ENCODE results near the gene PLXDC2. TPM values are rescaled to one million over a fixed set of nuclear protein-coding genes. Genes with fewer than 3 reads are reported as not detected.

Gene PLXDC2
- total RNA-seq, 5 donors from 2014 or later (not counting 1 experiment from before 2014, with no cell fraction given) = 0.49 to 1.1 (median 0.56) TPM

DNA sequence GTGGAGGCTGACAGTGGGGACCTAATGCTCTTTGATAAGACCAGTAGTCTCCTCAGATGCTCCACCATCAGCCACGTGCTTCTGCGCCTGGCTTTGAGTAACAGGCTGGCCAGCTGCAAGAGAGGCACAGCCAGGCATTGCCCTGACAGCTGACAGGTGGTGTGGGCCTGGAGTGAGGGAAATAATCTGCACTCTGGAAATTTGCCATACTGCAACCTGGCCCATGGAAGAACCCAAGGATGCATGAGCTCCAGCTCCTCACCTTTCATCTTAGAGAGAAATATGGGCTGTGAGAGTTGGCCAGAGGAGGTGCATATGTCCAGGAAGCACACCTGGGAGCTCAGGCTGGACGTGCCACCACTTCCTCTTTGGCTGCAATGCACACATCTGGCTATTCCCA, 118.9 kb downstream of the PLXDC2 start:
- DNase-seq = no peak
- Mint-ChIP-seq H3K27ac (no peak overlapping the region), H3K4me3 (no peak overlapping the region), H3K27me3 (no peaks in the 10 kb centered on the region), H3K36me3 (no peaks in the 10 kb centered on the region), H3K9me3 (peaks cover 3 to 23% (median 6%) of the 10 kb centered on the region in 3 donors), H3K4me1 (no peaks in the 10 kb centered on the region)
- ATAC-seq (replicated peaks in 1 of 4) = no peak
- ChIA-PET POLR2A (no interaction called here), CTCF (no interaction called here)
- Histone ChIP-seq H3K4me3 (ENCODE audit: control insufficient read depth in 1 of 2, extremely low read depth in 1 of 2, low read length in 1 of 2) (no peak overlapping the region), H3K4me1 (ENCODE audit: control insufficient read depth in 1 of 2, extremely low read depth in 1 of 2, insufficient read depth in 2 of 2, low read length in 2 of 2) (no peaks in the 10 kb centered on the region), H3K9me3 (no peaks in the 10 kb centered on the region), H3K27me3 (replicated peaks in 1 of 2; ENCODE audit: control insufficient read depth in 2 of 2, extremely low read depth in 1 of 2, insufficient read depth in 2 of 2, low read length in 1 of 2) (no peaks in the 10 kb centered on the region), H3K27ac (ENCODE audit: low read length) (no peak overlapping the region), H3K36me3 (ENCODE audit: control insufficient read depth in 2 of 2, extremely low read depth in 1 of 2, insufficient read depth in 1 of 2, low read length in 1 of 2) (no peaks in the 10 kb centered on the region)
- 37% methylated on average over 3 of the region's 3 CpGs for WGBS (ENCODE audit: insufficient coverage)

DNA sequence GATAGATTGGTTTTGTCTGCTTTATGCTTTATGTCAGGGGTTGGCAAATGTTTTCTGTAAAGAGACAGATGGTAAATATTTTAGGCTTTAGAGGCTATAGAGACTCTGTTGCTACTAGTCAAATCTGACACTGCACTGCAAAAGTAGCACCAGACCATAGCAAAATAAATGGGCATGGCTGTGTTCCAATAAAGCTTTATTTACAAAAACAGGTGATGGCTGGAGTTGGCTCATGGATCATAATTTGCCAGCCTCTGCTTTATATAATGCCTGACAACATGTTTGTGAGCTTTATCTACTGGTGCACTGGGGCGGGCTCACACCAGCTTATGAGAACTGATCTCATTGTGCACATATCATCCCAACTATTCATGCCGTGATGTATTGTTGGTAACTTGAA, 120.1 kb downstream of the PLXDC2 start:
- Mint-ChIP-seq H3K27me3 (no peaks in the 10 kb centered on the region), H3K9me3 (peaks cover 3 to 23% (median 6%) of the 10 kb centered on the region in 3 donors), H3K36me3 (no peaks in the 10 kb centered on the region), H3K27ac (no peak overlapping the region), H3K4me3 (no peak overlapping the region), H3K4me1 (no peaks in the 10 kb centered on the region)
- Histone ChIP-seq H3K36me3 (ENCODE audit: control insufficient read depth in 2 of 2, extremely low read depth in 1 of 2, insufficient read depth in 1 of 2, low read length in 1 of 2) (no peaks in the 10 kb centered on the region), H3K4me1 (ENCODE audit: control insufficient read depth in 1 of 2, extremely low read depth in 1 of 2, insufficient read depth in 2 of 2, low read length in 2 of 2) (no peaks in the 10 kb centered on the region), H3K27me3 (replicated peaks in 1 of 2; ENCODE audit: control insufficient read depth in 2 of 2, extremely low read depth in 1 of 2, insufficient read depth in 2 of 2, low read length in 1 of 2) (no peaks in the 10 kb centered on the region), H3K27ac (ENCODE audit: low read length) (no peak overlapping the region), H3K4me3 (ENCODE audit: control insufficient read depth in 1 of 2, extremely low read depth in 1 of 2, low read length in 1 of 2) (no peak overlapping the region), H3K9me3 (no peaks in the 10 kb centered on the region)
- DNase-seq = no peak
- WGBS (ENCODE audit: insufficient coverage) = no CpG with 5 or more reads among the region's 2 CpGs
- ATAC-seq (replicated peaks in 1 of 4) = no peak
- CTCF ChIA-PET = no interaction called here
- POLR2A ChIA-PET = interaction anchor here in 1 of 2 donors (0.6 kb wide), 1 partner anchor 30 kb away, joined by 3 read pairs; no protein-coding TSS in a partner anchor

DNA sequence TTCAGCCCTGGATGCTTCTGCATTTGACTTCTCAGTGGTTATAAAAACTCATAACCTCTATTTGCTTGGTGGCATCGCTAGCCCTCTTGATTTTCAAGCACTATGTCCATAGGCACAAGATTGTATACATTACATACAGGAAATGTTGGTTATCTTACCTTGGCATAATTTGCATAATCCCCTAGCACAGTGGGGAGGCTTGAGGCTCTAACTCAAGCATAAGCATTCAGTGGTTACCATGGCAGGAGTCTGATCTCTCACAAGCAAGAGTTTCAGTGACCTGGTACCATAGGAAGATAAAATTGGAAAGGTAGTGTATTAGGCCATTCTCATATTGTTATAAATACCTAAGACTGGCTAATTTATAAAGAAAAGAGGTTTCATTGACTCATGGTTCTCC, 121.8 kb downstream of the PLXDC2 start:
- no peak overlapping the region for H3K4me3 Mint-ChIP-seq
- H3K36me3 Mint-ChIP-seq = no peaks in the 10 kb centered on the region
- peaks cover 3 to 15% (median 6%) of the 10 kb centered on the region in 3 donors for H3K9me3 Mint-ChIP-seq
- no peak overlapping the region for H3K27ac Mint-ChIP-seq
- H3K27me3 Mint-ChIP-seq = no peaks in the 10 kb centered on the region
- H3K27ac ChIP-seq (ENCODE audit: low read length) = no peak overlapping the region
- H3K4me3 ChIP-seq (ENCODE audit: control insufficient read depth in 1 of 2, extremely low read depth in 1 of 2, low read length in 1 of 2) = no peak overlapping the region
- H3K36me3 ChIP-seq (ENCODE audit: control insufficient read depth in 2 of 2, extremely low read depth in 1 of 2, insufficient read depth in 1 of 2, low read length in 1 of 2) = no peaks in the 10 kb centered on the region
- H3K4me1 Mint-ChIP-seq = no peaks in the 10 kb centered on the region
- no CpG with 5 or more reads among the region's 1 CpG for WGBS (ENCODE audit: insufficient coverage)
- H3K9me3 ChIP-seq = no peaks in the 10 kb centered on the region
- no peak for ATAC-seq (replicated peaks in 1 of 4)
- DNase-seq = no peak
- H3K27me3 ChIP-seq (replicated peaks in 1 of 2; ENCODE audit: control insufficient read depth in 2 of 2, extremely low read depth in 1 of 2, insufficient read depth in 2 of 2, low read length in 1 of 2) = no peaks in the 10 kb centered on the region
- ChIA-PET POLR2A (no interaction called here), CTCF (no interaction called here)
- no peaks in the 10 kb centered on the region for H3K4me1 ChIP-seq (ENCODE audit: control insufficient read depth in 1 of 2, extremely low read depth in 1 of 2, insufficient read depth in 2 of 2, low read length in 2 of 2)

DNA sequence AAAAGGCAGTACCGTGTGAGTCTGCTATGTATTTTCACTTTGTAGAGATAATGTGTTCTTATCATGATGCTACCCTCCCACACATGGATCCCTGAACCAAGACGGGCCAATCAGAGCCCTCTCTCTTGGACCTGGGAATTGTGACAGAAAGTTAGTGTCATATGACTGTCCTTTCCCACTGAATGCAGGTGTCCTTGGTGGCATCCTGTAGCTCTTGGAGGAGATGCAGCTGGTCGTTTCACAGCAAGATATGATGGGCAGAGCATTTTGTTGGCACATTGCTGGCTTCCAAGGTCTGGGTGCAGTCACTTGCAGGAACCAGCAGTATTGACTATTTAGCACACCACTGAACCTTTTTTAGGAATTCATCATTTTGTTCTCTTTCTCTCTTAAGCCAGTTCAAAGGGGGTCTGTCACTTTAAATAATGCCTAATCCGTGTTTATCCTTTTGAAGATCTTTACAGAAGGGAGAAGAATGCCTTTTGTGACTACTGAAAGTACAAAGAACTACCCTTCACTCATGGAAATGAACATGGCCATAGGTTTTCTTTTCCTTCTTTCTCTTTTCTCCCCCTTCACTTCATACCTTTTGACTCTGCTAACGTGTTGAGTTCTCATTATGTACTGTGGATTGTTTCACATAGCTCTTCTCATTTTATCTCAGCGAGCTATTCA, 125.1 kb downstream of the PLXDC2 start:
- Mint-ChIP-seq H3K4me3 (no peak overlapping the region), H3K27ac (no peak overlapping the region), H3K4me1 (no peaks in the 10 kb centered on the region), H3K27me3 (no peaks in the 10 kb centered on the region), H3K36me3 (no peaks in the 10 kb centered on the region), H3K9me3 (peaks cover 6 to 15% (median 7%) of the 10 kb centered on the region in 3 donors)
- 0% methylated on average over 1 of the region's 6 CpGs for WGBS (ENCODE audit: insufficient coverage)
- ATAC-seq (replicated peaks in 1 of 4) (no peak), DNase-seq (no peak)
- Histone ChIP-seq H3K36me3 (ENCODE audit: control insufficient read depth in 2 of 2, extremely low read depth in 1 of 2, insufficient read depth in 1 of 2, low read length in 1 of 2) (no peaks in the 10 kb centered on the region), H3K4me1 (ENCODE audit: control insufficient read depth in 1 of 2, extremely low read depth in 1 of 2, insufficient read depth in 2 of 2, low read length in 2 of 2) (no peaks in the 10 kb centered on the region), H3K27me3 (replicated peaks in 1 of 2; ENCODE audit: control insufficient read depth in 2 of 2, extremely low read depth in 1 of 2, insufficient read depth in 2 of 2, low read length in 1 of 2) (no peaks in the 10 kb centered on the region), H3K9me3 (no peaks in the 10 kb centered on the region), H3K27ac (ENCODE audit: low read length) (no peak overlapping the region), H3K4me3 (ENCODE audit: control insufficient read depth in 1 of 2, extremely low read depth in 1 of 2, low read length in 1 of 2) (no peak overlapping the region)
- ChIA-PET CTCF (interaction anchor here in 1 of 2 donors (0.6 kb wide), 1 partner anchor 18 kb away, joined by 4 read pairs; no protein-coding TSS in a partner anchor), POLR2A (no interaction called here)

DNA sequence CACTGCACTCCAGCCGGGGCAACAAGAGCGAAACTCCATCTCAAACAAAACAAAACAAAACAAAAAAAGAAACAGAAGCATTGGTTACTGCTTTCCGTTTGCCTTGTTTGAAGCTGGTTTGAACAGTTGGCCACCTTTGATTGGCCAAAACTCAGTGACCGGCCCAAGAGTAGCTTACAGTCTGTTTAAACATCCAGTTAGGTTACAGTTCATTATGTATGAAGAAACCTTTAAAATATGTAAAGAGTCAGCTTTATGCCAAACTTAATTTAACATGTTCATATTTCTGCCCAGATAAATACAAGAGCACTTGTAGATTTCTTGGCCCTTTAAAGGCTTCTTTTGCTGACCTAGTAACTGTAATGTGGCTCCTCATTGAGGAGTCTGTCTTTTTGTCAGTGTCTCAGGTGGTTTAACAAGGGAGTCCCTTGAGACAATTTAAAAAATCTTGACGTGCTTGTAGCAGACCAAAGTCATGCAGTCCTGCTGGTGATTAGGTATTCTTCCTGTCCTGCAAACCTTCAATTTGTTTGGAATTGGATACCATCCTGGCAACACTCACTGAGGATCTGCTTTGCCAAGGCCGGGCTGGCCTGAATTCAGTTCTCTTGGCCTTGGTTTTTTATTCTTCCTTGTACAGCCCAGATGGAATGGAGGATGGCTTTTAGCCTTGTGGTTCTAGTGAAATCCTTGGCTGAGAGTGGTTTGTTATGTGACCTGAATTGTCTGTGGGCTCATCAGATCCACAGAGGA, 128.9 kb downstream of the PLXDC2 start:
- Mint-ChIP-seq H3K4me3 (no peak overlapping the region), H3K27me3 (no peaks in the 10 kb centered on the region), H3K27ac (no peak overlapping the region), H3K4me1 (no peaks in the 10 kb centered on the region), H3K36me3 (no peaks in the 10 kb centered on the region), H3K9me3 (peaks cover 0 to 4% (median under 1%) of the 10 kb centered on the region in 3 donors)
- no peaks in the 10 kb centered on the region for H3K4me1 ChIP-seq (ENCODE audit: control insufficient read depth in 1 of 2, extremely low read depth in 1 of 2, insufficient read depth in 2 of 2, low read length in 2 of 2)
- H3K36me3 ChIP-seq (ENCODE audit: control insufficient read depth in 2 of 2, extremely low read depth in 1 of 2, insufficient read depth in 1 of 2, low read length in 1 of 2) = no peaks in the 10 kb centered on the region
- WGBS (ENCODE audit: insufficient coverage) = 91% methylated on average over 1 of the region's 6 CpGs
- H3K27ac ChIP-seq (ENCODE audit: low read length) = no peak overlapping the region
- H3K4me3 ChIP-seq (ENCODE audit: control insufficient read depth in 1 of 2, extremely low read depth in 1 of 2, low read length in 1 of 2) = no peak overlapping the region
- ChIA-PET CTCF (no interaction called here), POLR2A (no interaction called here)
- DNase-seq = no peak
- no peak for ATAC-seq (replicated peaks in 1 of 4)
- no peaks in the 10 kb centered on the region for H3K27me3 ChIP-seq (replicated peaks in 1 of 2; ENCODE audit: control insufficient read depth in 2 of 2, extremely low read depth in 1 of 2, insufficient read depth in 2 of 2, low read length in 1 of 2)
- no peaks in the 10 kb centered on the region for H3K9me3 ChIP-seq

DNA sequence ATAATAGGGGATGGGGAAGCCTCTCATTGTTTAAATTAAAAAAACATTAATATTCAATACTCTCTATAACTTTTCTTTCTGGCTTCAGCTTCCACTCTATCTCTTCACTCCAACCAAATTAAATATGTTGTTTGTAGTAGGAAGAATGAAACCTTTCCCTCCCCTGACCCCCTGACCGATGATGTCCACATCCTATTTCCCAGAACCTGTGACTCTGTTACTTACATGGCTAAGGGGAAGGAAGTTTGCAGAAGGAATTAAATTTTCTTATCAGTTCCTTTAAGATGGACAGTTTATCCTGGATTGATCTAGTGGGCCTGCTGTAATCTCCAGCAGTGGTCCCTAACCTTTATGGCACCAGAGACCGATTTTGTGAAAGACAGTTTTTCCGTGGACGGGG, 130.0 kb downstream of the PLXDC2 start:
- Mint-ChIP-seq H3K4me1 (no peaks in the 10 kb centered on the region), H3K27me3 (no peaks in the 10 kb centered on the region), H3K4me3 (no peak overlapping the region), H3K9me3 (peaks cover 0 to 7% (median 4%) of the 10 kb centered on the region in 3 donors), H3K27ac (no peak overlapping the region), H3K36me3 (no peaks in the 10 kb centered on the region)
- Histone ChIP-seq H3K27ac (ENCODE audit: low read length) (no peak overlapping the region), H3K36me3 (ENCODE audit: control insufficient read depth in 2 of 2, extremely low read depth in 1 of 2, insufficient read depth in 1 of 2, low read length in 1 of 2) (no peaks in the 10 kb centered on the region), H3K27me3 (replicated peaks in 1 of 2; ENCODE audit: control insufficient read depth in 2 of 2, extremely low read depth in 1 of 2, insufficient read depth in 2 of 2, low read length in 1 of 2) (no peaks in the 10 kb centered on the region), H3K9me3 (no peaks in the 10 kb centered on the region), H3K4me3 (ENCODE audit: control insufficient read depth in 1 of 2, extremely low read depth in 1 of 2, low read length in 1 of 2) (no peak overlapping the region), H3K4me1 (ENCODE audit: control insufficient read depth in 1 of 2, extremely low read depth in 1 of 2, insufficient read depth in 2 of 2, low read length in 2 of 2) (no peaks in the 10 kb centered on the region)
- DNase-seq (no peak), ATAC-seq (replicated peaks in 1 of 4) (no peak)
- ChIA-PET POLR2A (no interaction called here), CTCF (no interaction called here)
- WGBS (ENCODE audit: insufficient coverage) = no CpG with 5 or more reads among the region's 4 CpGs

Measured in T-cell (primary cell).